Transverse colon (tissue), 4 donors: Measurements from ENCODE around the gene MUC5B. TPM values are rescaled to one million over a fixed set of nuclear protein-coding genes. Genes with fewer than 3 reads are reported as not detected.

Experiments
- DNase-seq: peaks from one replicate; pipeline ENCODE4 v3.0.0-alpha.2; 2019
- H3K27ac ChIP-seq, 4 donors: fragments of 200-600 bp; sonication (generic); 2 replicates each; pipeline ENCODE4 v1.5.1; 2016 to 2018; ENCODE audit warnings: inconsistent platforms in 4 of 4
- H3K27me3 ChIP-seq: fragments of 200-600 bp; sonication (generic); 2 replicates; pipeline ENCODE4 v1.5.1; 2017; ENCODE audit warnings: inconsistent platforms
- H3K36me3 ChIP-seq, 4 donors: fragments of 200-600 bp; sonication (generic); 2 replicates each; pipeline ENCODE4 v1.5.1; 2017 to 2019; ENCODE audit warnings: inconsistent platforms in 4 of 4
- H3K4me1 ChIP-seq, 4 donors: fragments of 200-600 bp; sonication (generic); 2 replicates each; pipeline ENCODE4 v1.5.1; 2017 to 2020; ENCODE audit warnings: inconsistent platforms in 4 of 4
- H3K4me3 ChIP-seq, 4 donors: fragments of 200-600 bp; sonication (generic); 1 replicate in 1 of 4; 2 replicates in 3 of 4; pipeline versions ENCODE4 v1.5.1 to v1.6.1; 2017 to 2019; ENCODE audit warnings: inconsistent platforms in 4 of 4
- H3K9me3 ChIP-seq, 2 donors: fragments of 200-600 bp; sonication (generic); 2 replicates each; pipeline ENCODE4 v1.5.1; 2017 to 2019; ENCODE audit warnings: inconsistent platforms in 2 of 2
- CTCF ChIP-seq, 5 experiments: fragments of 200-600 bp in 3 of 5; fragments of 450-650 bp in 2 of 5; sonication (generic) in 3 of 5; IDR thresholded peaks; 1 replicate in 2 of 5; 2 replicates in 3 of 5; pipeline ENCODE4 v1.5.1; 2016 to 2017; ENCODE audit warnings: antibody characterized with exemption in 5 of 5, inconsistent platforms in 3 of 5, mild to moderate bottlenecking in 2 of 5, moderate library complexity in 1 of 5
- EP300 ChIP-seq: sonication (generic); formaldehyde crosslinking; IDR thresholded peaks from one replicate; pipeline ENCODE4 v1.6.1; 2017; ENCODE audit warnings: antibody characterized with exemption, low read depth
- POLR2A ChIP-seq: fragments of 450-650 bp; IDR thresholded peaks from one replicate; pipeline ENCODE4 v1.6.1; 2016; ENCODE audit warnings: antibody characterized with exemption, mild to moderate bottlenecking, moderate library complexity
- POLR2AphosphoS5 ChIP-seq, 3 donors: sonication (generic); formaldehyde crosslinking; IDR thresholded peaks; one replicate each; pipeline ENCODE4 v1.6.1; 2016; ENCODE audit warnings: antibody characterized with exemption in 3 of 3
- WGBS, 2 donors: methylation state at CpG; one replicate each; pipeline ENCODE4 v1.1.5; 2018; ENCODE audit warnings: low coverage in 1 of 2; 5-methylcytosine and 5-hydroxymethylcytosine counted together
- in situ Hi-C, 4 donors: fragments of 200-750 bp; cut with MboI; loops; one replicate each; pipeline versions ENCODE4 v1.15.0 to v1.15.1; 2017; ENCODE audit warnings: low sequenced_read_pairs in 3 of 4, low pct_ligation_motif_present in 1 of 4, low pct_unique_long_range_greater_than_20kb in 1 of 4
- intact Hi-C: fragments of 100-400 bp; cut with DNase I; formaldehyde crosslinking; loops from one replicate; pipeline ENCODE4 v1.15.1; 2023; ENCODE audit warnings: low total_unique reads
- total RNA-seq, 4 donors: library from RNA; depleted of rRNA; stranded (reverse); fragments of >200 nt; gene quantifications; one replicate each; pipeline ENCODE4 v1.1.0, GENCODE V29; 2016

Gene MUC5B
- total RNA-seq, 4 donors from 2014 or later, result 58.0 to 825 (median 85.6) TPM

GRCh38 chr11:1219834-1220815, 2.7 kb upstream of the MUC5B start:
- DNase-seq, result peak; percentile 86
- in situ Hi-C loops, result loop anchor here in 2 of 4 donors (25.0 kb wide), 1 partner anchor 292 kb away; no protein-coding TSS in a partner anchor
- H3K4me1 ChIP-seq, result peaks cover 0 to 57% (median 47%) of the 10 kb centered on the region in 4 donors
- intact Hi-C loops, result no loop called here
- H3K9me3 ChIP-seq, result no peaks in the 10 kb centered on the region
- peak overlapping the region; percentile 82 to 94 (median 85) for H3K27ac ChIP-seq
- H3K4me3 ChIP-seq, result peak overlapping the region in 1 of 4 donors; percentile 6
- H3K27me3 ChIP-seq, result peaks cover 31% of the 10 kb centered on the region
- WGBS, 2 donors, result 51% methylated on average over 43 of the region's 48 CpGs; no CpG with 5 or more reads in 1 of the 2 donors
- H3K36me3 ChIP-seq, result no peaks in the 10 kb centered on the region
- no peak for TF ChIP-seq EP300
- no peak for TF ChIP-seq CTCF (IDR thresholded peaks at IDR 0.05)
- TF ChIP-seq POLR2A, result peak; percentile 62
- TF ChIP-seq POLR2AphosphoS5 (IDR thresholded peaks at IDR 0.05), result peak in 2 of 3 donors; percentile 23 to 50

GRCh38 chr11:1220941-1221721, 1.7 kb upstream of the MUC5B start:
- TF ChIP-seq POLR2A (no peak), EP300 (no peak), CTCF (IDR thresholded peaks at IDR 0.05) (no peak), POLR2AphosphoS5 (IDR thresholded peaks at IDR 0.05) (no peak)
- Histone ChIP-seq H3K4me1 (peaks cover 0 to 57% (median 47%) of the 10 kb centered on the region in 4 donors), H3K27ac (peak overlapping the region; percentile 82 to 94 (median 85)), H3K4me3 (no peak overlapping the region), H3K9me3 (no peaks in the 10 kb centered on the region), H3K36me3 (no peaks in the 10 kb centered on the region), H3K27me3 (peaks cover 31% of the 10 kb centered on the region)
- in situ Hi-C loops (loop anchor here in 2 of 4 donors (25.0 kb wide), 1 partner anchor 291 kb away; no protein-coding TSS in a partner anchor), intact Hi-C loops (no loop called here)
- DNase-seq, result peak; percentile 35
- 47 to 55% methylated on average over 2 to 28 of the region's 28 CpGs for WGBS, 2 donors

GRCh38 chr11:1221848-1222311, 986 bp upstream of the MUC5B start:
- peak; percentile 8 for DNase-seq
- peaks cover 31% of the 10 kb centered on the region for H3K27me3 ChIP-seq
- peaks cover 0 to 57% (median 49%) of the 10 kb centered on the region in 4 donors for H3K4me1 ChIP-seq
- no peaks in the 10 kb centered on the region for H3K36me3 ChIP-seq
- 89% methylated on average over 23 of the region's 23 CpGs; no CpG with 5 or more reads in 1 of the 2 donors for WGBS, 2 donors
- H3K9me3 ChIP-seq, result no peaks in the 10 kb centered on the region
- intact Hi-C loops (no loop called here), in situ Hi-C loops (loop anchor here in 2 of 4 donors (25.0 kb wide), 1 partner anchor 290 kb away; no protein-coding TSS in a partner anchor)
- peak overlapping the region in 3 of 4 donors; percentile 78 to 94 (median 79) for H3K27ac ChIP-seq
- H3K4me3 ChIP-seq, result no peak overlapping the region
- TF ChIP-seq POLR2A (no peak), EP300 (no peak), CTCF (IDR thresholded peaks at IDR 0.05) (no peak), POLR2AphosphoS5 (IDR thresholded peaks at IDR 0.05) (no peak)
